DMS114 treated with DMSO at 0.1 percent for 48 hours (cell line): Measurements from ENCODE around the gene AVPR2.

Experiments used
- DNase-seq: peaks from one replicate; lab custom pipeline; 2025; ENCODE audit not compliant: unreplicated experiment; lab: John Stamatoyannopoulos, UW

Gene AVPR2

GRCh38 chrX:153930011-153930910, 25.8 kb downstream of the AVPR2 start:
- no peak for DNase-seq

- no peak for DNase-seq
Measured at GRCh38 chrX:153931151-153931550, 26.7 kb downstream of the AVPR2 start.

- DNase-seq, result no peak
Measured at GRCh38 chrX:153931748-153932147, 27.3 kb downstream of the AVPR2 start.

- no peak for DNase-seq
Measured at GRCh38 chrX:153932220-153932915, 27.9 kb downstream of the AVPR2 start.

- no peak for DNase-seq
Measured at GRCh38 chrX:153933748-153934147, 29.3 kb downstream of the AVPR2 start.

- no peak for DNase-seq
Measured at GRCh38 chrX:153934148-153934761, 29.8 kb downstream of the AVPR2 start.

- DNase-seq, result no peak
Measured at GRCh38 chrX:153934762-153935325, 30.4 kb downstream of the AVPR2 start, which contains the start of gene NAA10. Gene NAA10 (minus strand): TSS chrX:153935037. CDS start chrX:153934904, 133 bp downstream.

- no peak for DNase-seq
Measured at GRCh38 chrX:153935326-153935851, 30.9 kb downstream of the AVPR2 start.

- no peak for DNase-seq
Measured at GRCh38 chrX:153937056-153937455, 32.6 kb downstream of the AVPR2 start.

GRCh38 chrX:153938226-153938786, 33.8 kb downstream of the AVPR2 start:
- no peak for DNase-seq

GRCh38 chrX:153939573-153939972, 35.1 kb downstream of the AVPR2 start:
- DNase-seq, result no peak

GRCh38 chrX:153941336-153942252, 37.1 kb downstream of the AVPR2 start:
- DNase-seq, result no peak

- no peak for DNase-seq
Measured at GRCh38 chrX:153944140-153944799, 39.8 kb downstream of the AVPR2 start, which contains the start of gene RENBP. Gene RENBP (minus strand): TSS chrX:153944643. CDS start chrX:153944610, 33 bp downstream.

- no peak for DNase-seq
Measured at GRCh38 chrX:153944800-153945150, 40.3 kb downstream of the AVPR2 start.

GRCh38 chrX:153945956-153946943, 41.8 kb downstream of the AVPR2 start:
- no peak for DNase-seq

GRCh38 chrX:153947009-153947769, 42.7 kb downstream of the AVPR2 start:
- DNase-seq, result peak; percentile 54

- DNase-seq, result no peak
Measured at GRCh38 chrX:153948002-153948466, 43.6 kb downstream of the AVPR2 start.
